ENCODE data around the gene SVIL. TPM values are rescaled to one million over a fixed set of nuclear protein-coding genes. Genes with fewer than 3 reads are reported as not detected.
"Not testable (repeated sequence)": the region's sequence is repeated elsewhere in the genome, so short reads cannot be mapped to it uniquely, and the experiment has no call there.

SVIL gene
- total and polyA plus RNA-seq, 4 donors = 68.4 to 374 (median 211) TPM

DNA sequence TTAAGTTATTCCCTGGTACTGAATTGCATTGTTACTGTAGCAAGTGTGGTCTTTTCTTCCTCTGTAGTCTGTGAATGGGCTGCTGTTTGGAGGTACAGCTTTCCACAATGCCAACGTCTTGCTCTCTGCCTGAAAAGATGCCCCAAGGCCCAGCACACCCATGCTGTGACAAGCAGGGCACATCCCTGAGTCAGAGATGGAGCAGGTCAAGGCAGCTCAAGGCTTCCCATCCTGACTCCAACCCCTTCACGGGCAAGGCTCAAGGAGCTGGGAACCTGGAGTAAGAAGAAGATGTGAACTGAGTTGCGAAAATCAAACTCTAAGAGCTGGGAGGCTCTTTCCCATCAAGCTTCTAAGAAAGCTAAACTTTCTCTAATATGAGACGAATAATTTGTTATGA, 27.2 kb downstream of the SVIL start:
- Histone ChIP-seq H3K27ac (ENCODE audit: low read depth in 1 of 2, low read length in 2 of 2) (no peak overlapping the region), H3K27me3 (ENCODE audit: control insufficient read depth in 1 of 2, insufficient read depth in 2 of 2, low read length in 1 of 2) (no peaks in the 10 kb centered on the region), H3K4me1 (ENCODE audit: control insufficient read depth in 1 of 2, insufficient read depth in 2 of 2, low read length in 2 of 2) (peaks cover 3 to 11% of the 10 kb centered on the region in 2 donors), H3K4me3 (ENCODE audit: low read length in 2 of 2) (no peak overlapping the region), H3K9me3 (ENCODE audit: control insufficient read depth, low read length) (no peaks in the 10 kb centered on the region), H3K36me3 (ENCODE audit: control insufficient read depth in 1 of 2, insufficient read depth in 2 of 2, low read length in 1 of 2) (no peaks in the 10 kb centered on the region)
- ATAC-seq (ENCODE audit: low FRiP score) (no peak), DNase-seq (no peak)
- intact Hi-C loops (cut with DNase I) = no loop called here
- WGBS, 2 donors = 43 to 48% methylated on average over 4 of the region's 4 CpGs

DNA sequence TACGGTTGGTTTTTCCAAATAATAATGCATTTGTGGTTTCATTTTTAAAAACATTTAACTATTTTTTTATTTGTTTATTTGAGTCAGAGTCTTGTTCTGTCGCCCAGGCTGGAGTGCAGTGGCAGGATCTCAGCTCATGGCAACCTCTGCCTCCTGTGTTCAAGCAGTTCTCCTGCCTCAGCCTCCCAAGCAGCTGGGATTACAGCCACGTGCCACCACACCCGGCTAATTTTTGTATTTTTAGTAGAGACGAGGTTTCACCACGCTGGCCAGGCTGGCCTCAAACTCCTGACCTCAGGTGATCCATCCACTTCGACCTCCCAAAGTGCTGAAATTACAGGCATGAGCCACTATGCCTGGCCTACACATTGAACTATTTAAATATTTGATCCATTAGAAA, 28.1 kb downstream of the SVIL start:
- ATAC-seq (ENCODE audit: low FRiP score); H3K4me3 ChIP-seq (ENCODE audit: low read length in 2 of 2); H3K27me3 ChIP-seq (ENCODE audit: control insufficient read depth in 1 of 2, insufficient read depth in 2 of 2, low read length in 1 of 2); H3K9me3 ChIP-seq (ENCODE audit: control insufficient read depth, low read length); intact Hi-C loops (cut with DNase I); DNase-seq; H3K36me3 ChIP-seq (ENCODE audit: control insufficient read depth in 1 of 2, insufficient read depth in 2 of 2, low read length in 1 of 2); H3K27ac ChIP-seq (ENCODE audit: low read depth in 1 of 2, low read length in 2 of 2): not testable (repeated sequence)
- H3K4me1 ChIP-seq (ENCODE audit: control insufficient read depth in 1 of 2, insufficient read depth in 2 of 2, low read length in 2 of 2) = peaks cover 4 to 13% of the 10 kb centered on the region in 2 donors
- 17 to 18% methylated on average over 7 of the region's 7 CpGs for WGBS, 2 donors

DNA sequence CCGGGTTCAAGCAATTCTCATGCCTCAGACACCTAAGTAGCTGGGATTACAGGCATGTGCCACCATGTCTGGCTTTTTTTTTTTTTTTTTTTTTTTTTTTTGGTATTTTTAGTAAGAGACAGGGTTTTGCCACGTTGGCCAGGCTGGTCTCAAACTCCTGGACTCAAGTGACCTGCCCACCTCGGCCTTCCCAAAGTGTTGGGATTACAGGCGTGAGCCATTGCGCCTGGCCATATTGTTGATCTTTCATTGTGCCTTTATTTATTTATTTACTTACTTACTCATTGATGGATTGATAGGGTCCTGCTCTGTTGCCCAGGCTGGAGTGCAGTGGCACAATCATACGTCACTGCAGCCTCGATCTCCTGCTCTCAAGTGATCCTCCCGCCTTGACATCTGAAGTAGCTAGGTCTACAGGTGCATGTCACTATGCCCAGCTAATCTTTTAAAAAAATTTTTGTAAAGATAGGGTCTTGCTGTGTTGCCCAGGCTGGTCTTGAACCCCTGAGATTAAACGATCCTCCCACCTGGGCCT, 30.4 kb downstream of the SVIL start:
- intact Hi-C loops (cut with DNase I) = no loop called here
- Histone ChIP-seq H3K27ac (ENCODE audit: low read depth in 1 of 2, low read length in 2 of 2) (peak overlapping the region in 1 of 2 donors; percentile 37), H3K4me3 (ENCODE audit: low read length in 2 of 2) (no peak overlapping the region), H3K9me3 (ENCODE audit: control insufficient read depth, low read length) (no peaks in the 10 kb centered on the region), H3K4me1 (ENCODE audit: control insufficient read depth in 1 of 2, insufficient read depth in 2 of 2, low read length in 2 of 2) (peaks cover 7 to 12% of the 10 kb centered on the region in 2 donors), H3K36me3 (ENCODE audit: control insufficient read depth in 1 of 2, insufficient read depth in 2 of 2, low read length in 1 of 2) (no peaks in the 10 kb centered on the region), H3K27me3 (ENCODE audit: control insufficient read depth in 1 of 2, insufficient read depth in 2 of 2, low read length in 1 of 2) (no peaks in the 10 kb centered on the region)
- WGBS, 2 donors = 56 to 59% methylated on average over 9 of the region's 9 CpGs
- ATAC-seq (ENCODE audit: low FRiP score) = no peak
- no peak for DNase-seq

DNA sequence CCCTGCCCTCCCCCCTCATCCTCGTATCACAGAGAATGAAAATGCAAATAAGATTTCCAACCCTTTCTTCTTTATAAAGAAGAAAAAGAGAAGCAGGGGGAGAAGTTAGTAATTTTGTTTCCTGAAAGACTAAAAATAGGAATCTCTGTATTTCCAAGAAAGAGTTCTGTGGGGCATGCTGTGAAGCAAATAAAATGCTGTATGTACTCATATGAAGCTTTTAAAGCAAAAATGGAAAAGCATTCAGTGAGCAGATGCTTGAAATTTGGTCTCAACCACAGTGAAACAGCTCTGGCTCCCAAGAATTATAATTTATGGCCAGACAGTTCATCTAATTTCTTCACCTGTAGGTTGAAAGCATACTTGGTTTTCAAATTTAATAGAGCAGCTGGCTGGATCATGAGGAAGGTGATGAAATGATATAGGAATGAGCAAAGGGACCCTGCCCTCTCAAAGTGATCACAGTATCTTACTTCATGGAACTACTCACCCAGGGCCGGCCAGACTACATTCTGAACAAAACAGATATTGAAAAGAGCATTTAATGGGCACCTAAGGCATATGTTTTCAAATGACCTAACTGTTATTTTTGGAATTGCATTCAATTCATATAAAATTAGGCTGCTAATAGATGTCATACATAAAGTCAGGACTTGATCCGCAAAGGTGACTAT, 31.4 kb downstream of the SVIL start:
- Histone ChIP-seq H3K27me3 (ENCODE audit: control insufficient read depth in 1 of 2, insufficient read depth in 2 of 2, low read length in 1 of 2) (no peaks in the 10 kb centered on the region), H3K4me3 (ENCODE audit: low read length in 2 of 2) (no peak overlapping the region), H3K36me3 (ENCODE audit: control insufficient read depth in 1 of 2, insufficient read depth in 2 of 2, low read length in 1 of 2) (no peaks in the 10 kb centered on the region), H3K27ac (ENCODE audit: low read depth in 1 of 2, low read length in 2 of 2) (no peak overlapping the region), H3K9me3 (ENCODE audit: control insufficient read depth, low read length) (no peaks in the 10 kb centered on the region), H3K4me1 (ENCODE audit: control insufficient read depth in 1 of 2, insufficient read depth in 2 of 2, low read length in 2 of 2) (peaks cover 7 to 12% of the 10 kb centered on the region in 2 donors)
- 27 to 30% methylated on average over 3 of the region's 3 CpGs for WGBS, 2 donors
- no peak for DNase-seq
- no peak for ATAC-seq (ENCODE audit: low FRiP score)
- intact Hi-C loops (cut with DNase I) = no loop called here

GRCh38 chr10:29600821-29601220, 34.0 kb downstream of the SVIL start:
- ATAC-seq (ENCODE audit: low FRiP score) (no peak), DNase-seq (no peak)
- intact Hi-C loops (cut with DNase I) = no loop called here
- WGBS, 2 donors = 57 to 59% methylated on average over 6 of the region's 6 CpGs
- Histone ChIP-seq H3K27ac (ENCODE audit: low read depth in 1 of 2, low read length in 2 of 2) (no peak overlapping the region), H3K9me3 (ENCODE audit: control insufficient read depth, low read length) (no peaks in the 10 kb centered on the region), H3K36me3 (ENCODE audit: control insufficient read depth in 1 of 2, insufficient read depth in 2 of 2, low read length in 1 of 2) (no peaks in the 10 kb centered on the region), H3K4me3 (ENCODE audit: low read length in 2 of 2) (no peak overlapping the region), H3K4me1 (ENCODE audit: control insufficient read depth in 1 of 2, insufficient read depth in 2 of 2, low read length in 2 of 2) (peaks cover 6 to 12% of the 10 kb centered on the region in 2 donors), H3K27me3 (ENCODE audit: control insufficient read depth in 1 of 2, insufficient read depth in 2 of 2, low read length in 1 of 2) (no peaks in the 10 kb centered on the region)

- ATAC-seq (ENCODE audit: low FRiP score) = no peak
- intact Hi-C loops (cut with DNase I) = no loop called here
Measured at GRCh38 chr10:29600067-29600466, 34.7 kb downstream of the SVIL start.

GRCh38 chr10:29598851-29599311, 35.9 kb downstream of the SVIL start:
- H3K27me3 ChIP-seq (ENCODE audit: control insufficient read depth in 1 of 2, insufficient read depth in 2 of 2, low read length in 1 of 2) = no peaks in the 10 kb centered on the region
- H3K4me1 ChIP-seq (ENCODE audit: control insufficient read depth in 1 of 2, insufficient read depth in 2 of 2, low read length in 2 of 2) = peaks cover 6 to 12% of the 10 kb centered on the region in 2 donors
- no peaks in the 10 kb centered on the region for H3K9me3 ChIP-seq (ENCODE audit: control insufficient read depth, low read length)
- H3K36me3 ChIP-seq (ENCODE audit: control insufficient read depth in 1 of 2, insufficient read depth in 2 of 2, low read length in 1 of 2) = no peaks in the 10 kb centered on the region
- 10 to 12% methylated on average over 6 of the region's 6 CpGs for WGBS, 2 donors
- peak overlapping the region in 1 of 2 donors; percentile 87 for H3K27ac ChIP-seq (ENCODE audit: low read depth in 1 of 2, low read length in 2 of 2)
- no peak for DNase-seq
- peak; percentile 78 for ATAC-seq (ENCODE audit: low FRiP score)
- intact Hi-C loops (cut with DNase I) = loop anchor here in 1 of 2 donors (5.0 to 10.0 kb wide), 3 partner anchors 33 to 406 kb away; partner anchors contain the start of gene SVIL
- H3K4me3 ChIP-seq (ENCODE audit: low read length in 2 of 2) = no peak overlapping the region

More at GRCh38 chr10:29600067-29600466, 34.7 kb downstream of the SVIL start:
- peak overlapping the region in 1 of 2 donors; percentile 32 for H3K27ac ChIP-seq (ENCODE audit: low read depth in 1 of 2, low read length in 2 of 2)
- H3K9me3 ChIP-seq (ENCODE audit: control insufficient read depth, low read length) = no peaks in the 10 kb centered on the region
- no peaks in the 10 kb centered on the region for H3K36me3 ChIP-seq (ENCODE audit: control insufficient read depth in 1 of 2, insufficient read depth in 2 of 2, low read length in 1 of 2)
- H3K4me1 ChIP-seq (ENCODE audit: control insufficient read depth in 1 of 2, insufficient read depth in 2 of 2, low read length in 2 of 2) = peaks cover 6 to 12% of the 10 kb centered on the region in 2 donors
- 86 to 91% methylated on average over 2 of the region's 2 CpGs for WGBS, 2 donors
- no peak overlapping the region for H3K4me3 ChIP-seq (ENCODE audit: low read length in 2 of 2)
- no peaks in the 10 kb centered on the region for H3K27me3 ChIP-seq (ENCODE audit: control insufficient read depth in 1 of 2, insufficient read depth in 2 of 2, low read length in 1 of 2)
- DNase-seq = no peak

- peaks cover 6% of the 10 kb centered on the region in 2 donors for H3K4me1 ChIP-seq (ENCODE audit: control insufficient read depth in 1 of 2, insufficient read depth in 2 of 2, low read length in 2 of 2)
- WGBS, 2 donors = 81 to 87% methylated on average over 11 of the region's 11 CpGs
- H3K27ac ChIP-seq (ENCODE audit: low read depth in 1 of 2, low read length in 2 of 2) = peak overlapping the region in 1 of 2 donors; percentile 20
- no peak for ATAC-seq (ENCODE audit: low FRiP score)
- H3K36me3 ChIP-seq (ENCODE audit: control insufficient read depth in 1 of 2, insufficient read depth in 2 of 2, low read length in 1 of 2) = no peaks in the 10 kb centered on the region
- H3K9me3 ChIP-seq (ENCODE audit: control insufficient read depth, low read length) = no peaks in the 10 kb centered on the region
- DNase-seq = no peak
- H3K4me3 ChIP-seq (ENCODE audit: low read length in 2 of 2) = no peak overlapping the region
- intact Hi-C loops (cut with DNase I) = loop anchor here in 1 of 2 donors (5.0 to 10.0 kb wide), 3 partner anchors 35 to 408 kb away; partner anchors contain the start of gene SVIL
- H3K27me3 ChIP-seq (ENCODE audit: control insufficient read depth in 1 of 2, insufficient read depth in 2 of 2, low read length in 1 of 2) = no peaks in the 10 kb centered on the region
Measured at GRCh38 chr10:29596826-29597225, 37.9 kb downstream of the SVIL start.

DNA sequence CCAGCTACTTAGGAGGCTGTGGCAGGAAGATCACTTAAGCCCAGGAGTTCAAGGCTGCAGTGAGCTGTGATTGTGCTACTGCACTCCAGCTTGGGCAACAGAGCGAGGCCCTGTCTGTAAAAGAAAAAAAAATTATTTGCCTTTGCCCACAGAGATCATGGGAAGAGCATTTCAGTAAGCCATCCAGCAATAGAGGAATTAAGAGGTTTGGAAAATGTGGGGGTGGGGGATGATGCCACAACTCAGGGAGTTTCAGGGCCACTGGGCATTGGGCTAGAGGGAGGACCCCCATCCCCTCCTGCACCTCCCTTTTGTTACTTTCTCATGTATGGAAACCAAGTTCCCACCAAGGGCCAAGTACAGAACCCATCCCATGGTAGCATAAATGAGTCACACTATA, 38.4 kb downstream of the SVIL start:
- peak overlapping the region in 1 of 2 donors; percentile 46 for H3K27ac ChIP-seq (ENCODE audit: low read depth in 1 of 2, low read length in 2 of 2)
- H3K27me3 ChIP-seq (ENCODE audit: control insufficient read depth in 1 of 2, insufficient read depth in 2 of 2, low read length in 1 of 2) = no peaks in the 10 kb centered on the region
- no peak for DNase-seq
- intact Hi-C loops (cut with DNase I) = loop anchor here in 1 of 2 donors (5.0 to 10.0 kb wide), 3 partner anchors 36 to 408 kb away; partner anchors contain the start of gene SVIL
- H3K4me1 ChIP-seq (ENCODE audit: control insufficient read depth in 1 of 2, insufficient read depth in 2 of 2, low read length in 2 of 2) = peaks cover 1 to 4% of the 10 kb centered on the region in 2 donors
- no peak overlapping the region for H3K4me3 ChIP-seq (ENCODE audit: low read length in 2 of 2)
- no peak for ATAC-seq (ENCODE audit: low FRiP score)
- H3K36me3 ChIP-seq (ENCODE audit: control insufficient read depth in 1 of 2, insufficient read depth in 2 of 2, low read length in 1 of 2) = no peaks in the 10 kb centered on the region
- WGBS, 2 donors = 81 to 88% methylated on average over 1 of the region's 1 CpG
- no peaks in the 10 kb centered on the region for H3K9me3 ChIP-seq (ENCODE audit: control insufficient read depth, low read length)
